CD4-positive, alpha-beta memory T cell (primary cell): Measurements from ENCODE around the gene SLC25A51. TPM values are rescaled to one million over a fixed set of nuclear protein-coding genes. Genes with fewer than 3 reads are reported as not detected.

Experiments
- CTCF ChIA-PET: fragments of 350-600 bp; sonication (Branson Sonifier 250); formaldehyde crosslinking; loops from one replicate; lab custom pipeline; 2021; ENCODE audit warnings: inconsistent platforms; ENCODE audit not compliant: partially characterized antibody; lab: Charles Lee
- POLR2A ChIA-PET: fragments of 350-600 bp; sonication (Branson Sonifier 250); formaldehyde crosslinking; loops from one replicate; lab custom pipeline; 2021; ENCODE audit not compliant: partially characterized antibody; lab: Charles Lee
- DNase-seq, 5 donors: peaks; one replicate each; pipeline versions ENCODE4 v3.0.0 to v3.0.0-alpha.2; 2020 to 2022; ENCODE audit warnings: mixed read lengths in 1 of 5
- H3K27ac ChIP-seq: one replicate; pipeline ENCODE4 v1.7.0; 2013; ENCODE audit warnings: low read depth, low read length
- H3K27me3 ChIP-seq: 2 replicates; pipeline ENCODE4 v1.7.0; 2013; ENCODE audit warnings: mild to moderate bottlenecking, low read length, moderate library complexity; ENCODE audit not compliant: insufficient read depth
- H3K36me3 ChIP-seq: 2 replicates; pipeline ENCODE4 v1.7.0; 2013; ENCODE audit warnings: mild to moderate bottlenecking, low read length, moderate library complexity; ENCODE audit not compliant: insufficient read depth
- H3K4me1 ChIP-seq: 2 replicates; pipeline ENCODE4 v1.7.0; 2013; ENCODE audit warnings: mild to moderate bottlenecking, low read length, moderate library complexity; ENCODE audit not compliant: insufficient read depth
- H3K4me3 ChIP-seq, 2 donors: one replicate each; pipeline ENCODE4 v1.7.0; 2013; ENCODE audit warnings: low read length in 2 of 2, mild to moderate bottlenecking in 1 of 2
- H3K9me3 ChIP-seq, 2 donors: one replicate each; pipeline ENCODE4 v1.7.0; 2013; ENCODE audit warnings: low read length in 2 of 2, control low read depth in 1 of 2; ENCODE audit not compliant: control insufficient read depth in 1 of 2
- H3K27ac Mint-ChIP-seq, 7 donors: one replicate each; pipeline ENCODE4 v1.8.0; 2020 to 2021; ENCODE audit warnings: mixed read lengths in 7 of 7, mild to moderate bottlenecking in 6 of 7, inconsistent platforms in 3 of 7, moderate library complexity in 3 of 7
- H3K27me3 Mint-ChIP-seq, 2 donors: one replicate each; pipeline ENCODE4 v1.8.0; 2020 to 2021; ENCODE audit warnings: mixed read lengths in 2 of 2
- H3K36me3 Mint-ChIP-seq, 2 donors: one replicate each; pipeline ENCODE4 v1.8.0; 2020 to 2021; ENCODE audit warnings: mixed read lengths in 2 of 2, inconsistent platforms in 1 of 2, mild to moderate bottlenecking in 1 of 2
- H3K4me1 Mint-ChIP-seq, 4 donors: one replicate each; pipeline ENCODE4 v1.8.0; 2020 to 2021; ENCODE audit warnings: mixed read lengths in 4 of 4, mild to moderate bottlenecking in 1 of 4
- H3K4me3 Mint-ChIP-seq, 8 donors: one replicate each; pipeline ENCODE4 v1.8.0; 2020 to 2021; ENCODE audit warnings: mixed read lengths in 8 of 8, mild to moderate bottlenecking in 7 of 8, moderate library complexity in 6 of 8, inconsistent platforms in 3 of 8
- H3K9me3 Mint-ChIP-seq, 8 donors: one replicate each; pipeline ENCODE4 v1.8.0; 2020 to 2021; ENCODE audit warnings: mixed read lengths in 8 of 8, mild to moderate bottlenecking in 5 of 8, inconsistent platforms in 3 of 8, moderate library complexity in 1 of 8
- intact Hi-C: fragments of 100-400 bp; cut with micrococcal nuclease; formaldehyde crosslinking; loops from one replicate; pipeline ENCODE4 v1.15.1; 2023
- polyA plus RNA-seq, 2 donors: library from polyadenylated mRNA; unstranded; fragments of 300-500 nt; fragmentation: Illumina TruSeq; gene quantifications; one replicate each; pipeline ENCODE4 v1.2.3, GENCODE V29; 2021
- total RNA-seq, 2 experiments: library from RNA; stranded (reverse); gene quantifications; one replicate each; pipeline ENCODE4 v1.2.3, GENCODE V29; 2021

The SLC25A51 gene
- total and polyA plus RNA-seq, 4 experiments from 2014 or later: 8.0 to 43.3 (median 27.0) TPM

DNA sequence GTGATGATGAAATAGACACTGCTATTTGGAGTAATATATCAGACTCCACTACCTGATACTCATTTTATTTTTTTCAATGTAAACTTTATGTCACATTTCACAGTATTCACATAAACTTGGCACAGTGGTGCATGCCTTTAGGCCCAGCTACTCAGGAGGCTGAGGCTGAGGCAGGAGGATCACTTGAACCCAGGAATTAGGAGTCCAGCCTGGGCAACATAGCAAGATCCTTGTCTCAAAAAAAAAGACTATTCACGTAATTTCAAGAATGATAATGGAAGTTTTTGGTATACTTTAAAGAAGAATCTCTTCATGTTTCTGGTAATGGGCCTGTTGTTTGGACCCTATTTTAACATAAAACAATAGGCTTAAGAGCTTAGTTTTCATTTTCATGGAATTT is 47.4 kb downstream of the SLC25A51 start:
- Histone ChIP-seq H3K36me3 (peaks cover 15% of the 10 kb centered on the region), H3K27ac (no peak overlapping the region), H3K4me3 (no peak overlapping the region), H3K9me3 (no peaks in the 10 kb centered on the region), H3K27me3 (no peaks in the 10 kb centered on the region), H3K4me1 (no peaks in the 10 kb centered on the region)
- H3K36me3 Mint-ChIP-seq: peaks cover 32 to 45% of the 10 kb centered on the region in 2 donors
- H3K27me3 Mint-ChIP-seq: no peaks in the 10 kb centered on the region
- no peaks in the 10 kb centered on the region for H3K4me1 Mint-ChIP-seq
- H3K9me3 Mint-ChIP-seq: no peaks in the 10 kb centered on the region
- no peak overlapping the region for H3K27ac Mint-ChIP-seq
- DNase-seq: no peak
- intact Hi-C loops: no loop called here
- ChIA-PET POLR2A (interaction anchor here (1.3 kb wide), 1 partner anchor 46 kb away, joined by 3 read pairs; no protein-coding TSS in a partner anchor), CTCF (interaction anchor here (0.6 kb wide), 1 partner anchor 46 kb away, joined by 3 read pairs; no protein-coding TSS in a partner anchor)
- H3K4me3 Mint-ChIP-seq: no peak overlapping the region

DNA sequence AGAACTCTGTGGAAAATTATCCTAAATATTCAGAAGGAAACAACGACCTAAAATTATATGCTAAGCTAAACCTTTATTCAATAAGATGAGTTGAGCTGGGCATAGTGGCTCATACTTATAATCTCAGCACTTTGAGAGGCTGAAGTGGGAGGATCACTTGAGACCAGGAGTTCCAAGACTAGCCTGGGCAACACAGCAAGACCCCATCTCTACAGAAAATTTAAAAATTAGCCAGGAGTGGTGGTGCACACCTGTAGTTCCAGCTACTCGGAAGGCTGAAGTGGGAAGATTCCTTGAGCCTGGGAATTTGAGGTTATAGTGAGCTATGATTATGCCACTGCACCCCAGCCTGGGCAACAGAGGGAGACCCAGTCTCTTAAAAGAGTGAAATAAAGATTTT is 51.7 kb downstream of the SLC25A51 start:
- Histone ChIP-seq H3K4me3 (no peak overlapping the region), H3K27me3 (no peaks in the 10 kb centered on the region), H3K36me3 (no peaks in the 10 kb centered on the region), H3K27ac (no peak overlapping the region), H3K9me3 (no peaks in the 10 kb centered on the region), H3K4me1 (no peaks in the 10 kb centered on the region)
- intact Hi-C loops: no loop called here
- H3K9me3 Mint-ChIP-seq: no peaks in the 10 kb centered on the region
- H3K27me3 Mint-ChIP-seq: no peaks in the 10 kb centered on the region
- CTCF ChIA-PET: interaction anchor here (0.7 kb wide), 1 partner anchor 52 kb away, joined by 3 read pairs; no protein-coding TSS in a partner anchor
- no peak overlapping the region for H3K4me3 Mint-ChIP-seq
- DNase-seq: no peak
- peaks cover 12 to 18% of the 10 kb centered on the region in 2 donors for H3K36me3 Mint-ChIP-seq
- H3K27ac Mint-ChIP-seq: peak overlapping the region in 1 of 7 donors; percentile 22
- peaks cover 0 to 4% (median 0%) of the 10 kb centered on the region in 4 donors for H3K4me1 Mint-ChIP-seq
- POLR2A ChIA-PET: no interaction called here

DNA sequence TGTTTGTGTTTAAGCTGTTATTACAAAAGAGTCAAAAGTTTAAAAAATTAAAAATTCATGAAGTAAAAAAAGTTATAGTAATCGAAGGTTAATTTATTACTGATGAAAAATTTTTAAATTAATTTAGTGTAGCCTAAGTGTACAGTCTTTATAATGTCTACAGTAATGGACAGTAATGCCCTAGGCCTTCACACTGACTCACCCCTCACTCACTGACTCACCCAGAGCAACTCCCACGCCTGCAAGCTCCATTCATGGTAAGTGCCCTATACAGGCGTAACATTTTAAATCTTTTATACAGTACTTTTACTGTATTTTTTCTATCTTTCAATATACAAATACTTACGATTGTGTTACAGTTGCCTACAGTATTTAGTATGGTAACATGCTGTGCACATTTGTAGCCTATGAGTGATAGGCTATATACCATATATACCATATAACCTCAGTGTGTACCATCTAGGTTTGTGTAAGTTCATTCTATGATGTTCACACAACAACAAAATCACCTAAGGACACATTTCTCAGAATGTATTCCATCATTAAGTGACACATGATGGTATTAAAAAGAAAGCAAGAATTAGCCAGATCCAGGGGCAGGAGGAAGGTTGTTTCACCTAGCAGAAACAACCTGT is 63.2 kb downstream of the SLC25A51 start:
- intact Hi-C loops: no loop called here
- ChIA-PET POLR2A (interaction anchor here (0.6 kb wide), 1 partner anchor 41 kb away, joined by 3 read pairs; no protein-coding TSS in a partner anchor), CTCF (no interaction called here)
- Mint-ChIP-seq H3K9me3 (no peaks in the 10 kb centered on the region), H3K4me1 (peaks cover 0 to 6% (median 5%) of the 10 kb centered on the region in 4 donors), H3K27ac (peak overlapping the region in 2 of 7 donors; percentile 3 to 80), H3K36me3 (peaks cover 17 to 20% of the 10 kb centered on the region in 2 donors), H3K27me3 (no peaks in the 10 kb centered on the region), H3K4me3 (no peak overlapping the region)
- Histone ChIP-seq H3K4me3 (no peak overlapping the region), H3K27me3 (no peaks in the 10 kb centered on the region), H3K4me1 (no peaks in the 10 kb centered on the region), H3K36me3 (no peaks in the 10 kb centered on the region), H3K9me3 (no peaks in the 10 kb centered on the region), H3K27ac (no peak overlapping the region)
- no peak for DNase-seq

DNA sequence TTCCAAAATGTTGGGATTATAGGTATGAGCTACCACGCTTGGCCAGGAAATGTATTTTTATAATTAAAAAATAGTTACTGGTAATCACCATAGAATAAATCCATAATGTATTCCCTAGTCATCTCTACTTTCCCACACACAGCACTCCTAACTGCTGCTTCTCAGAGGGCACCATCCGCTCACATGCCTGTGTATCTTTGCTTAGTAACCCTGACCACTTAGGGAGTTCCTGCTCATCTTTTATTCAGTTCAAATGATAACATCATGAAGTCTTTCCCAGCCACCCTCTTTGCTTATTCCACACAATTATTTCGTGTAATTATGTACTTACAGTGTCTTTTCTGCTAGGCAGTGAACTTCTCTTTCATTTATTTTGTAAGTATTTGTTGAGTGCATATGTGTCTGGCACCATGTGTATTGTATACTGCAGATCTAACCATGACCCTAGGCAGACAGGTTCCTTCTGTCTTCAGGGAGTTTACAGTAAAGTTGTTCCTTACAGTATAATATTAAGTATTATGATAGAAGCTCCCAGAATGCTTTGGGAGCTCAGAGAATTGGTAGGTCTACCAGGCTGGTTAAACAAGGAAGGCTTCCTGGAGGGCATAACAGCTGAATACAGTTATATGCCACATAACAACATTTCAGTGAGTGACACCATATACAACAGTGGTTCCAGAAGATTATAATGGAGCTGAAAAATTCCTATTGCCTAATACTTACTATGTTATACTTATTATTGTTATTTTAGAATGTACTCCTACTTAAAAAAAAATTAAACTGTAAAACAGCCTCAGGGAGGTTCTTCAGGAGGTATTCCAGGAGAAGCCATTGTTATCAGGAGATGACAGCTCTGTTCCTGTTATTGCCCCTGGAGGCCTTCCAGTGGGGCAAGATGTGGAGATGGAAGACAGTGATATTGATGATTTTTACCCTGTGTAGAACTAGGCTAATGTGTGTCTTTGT is 64.1 kb downstream of the SLC25A51 start:
- ChIA-PET CTCF (interaction anchor here (1.0 kb wide), 1 partner anchor 27 kb away, joined by 3 read pairs; no protein-coding TSS in a partner anchor), POLR2A (interaction anchor here (0.6 kb wide), 1 partner anchor 40 kb away, joined by 3 read pairs; no protein-coding TSS in a partner anchor)
- Mint-ChIP-seq H3K4me1 (peaks cover 0 to 6% (median 5%) of the 10 kb centered on the region in 4 donors), H3K4me3 (peak overlapping the region in 1 of 8 donors; percentile 5), H3K36me3 (peaks cover 10 to 16% of the 10 kb centered on the region in 2 donors), H3K27ac (no peak overlapping the region), H3K9me3 (no peaks in the 10 kb centered on the region), H3K27me3 (no peaks in the 10 kb centered on the region)
- no peaks in the 10 kb centered on the region for H3K27me3 ChIP-seq
- H3K27ac ChIP-seq: no peak overlapping the region
- no peak overlapping the region for H3K4me3 ChIP-seq
- no peaks in the 10 kb centered on the region for H3K36me3 ChIP-seq
- no peak for DNase-seq
- H3K9me3 ChIP-seq: no peaks in the 10 kb centered on the region
- no peaks in the 10 kb centered on the region for H3K4me1 ChIP-seq
- intact Hi-C loops: no loop called here

Other genes starting within 250 kb of the SLC25A51 start
- gene TRMT10B, start 150.3 kb downstream of the SLC25A51 start, total RNA-seq: 10 to 100 TPM; 24.3 to 27.4 TPM
- 10 to 100 TPM; 11.2 to 13.1 TPM for gene TRMT10B, start 150.3 kb downstream of the SLC25A51 start, polyA plus RNA-seq
- 10 to 100 TPM; 63.5 to 68.6 TPM for gene EXOSC3, start 119.1 kb downstream of the SLC25A51 start, total RNA-seq
- gene EXOSC3, start 119.1 kb downstream of the SLC25A51 start, polyA plus RNA-seq: 10 to 100 TPM; 25.1 to 38.7 TPM
- 10 to 100 TPM; 20.3 to 21.7 TPM for gene DCAF10, start 103.3 kb downstream of the SLC25A51 start, total RNA-seq
- 10 to 100 TPM; 36.7 to 37.1 TPM for gene DCAF10, start 103.3 kb downstream of the SLC25A51 start, polyA plus RNA-seq
- 1 to 10 TPM in 1 of 2 experiments, under 1 TPM in 1; 0.81 to 1.3 TPM for gene SHB, start 165.1 kb upstream of the SLC25A51 start, total RNA-seq
- gene SHB, start 165.1 kb upstream of the SLC25A51 start, polyA plus RNA-seq: under 1 TPM; 0.10 to 0.16 TPM